Activated CD4-positive, alpha-beta T cell treated with anti-CD3 and anti-CD28 coated beads, Interleukin-2, amount 50 U/mL, for 24 hours (primary cell): ENCODE results near the gene HELQ.

Experiments used
- DNase-seq, 2 donors: peaks; one replicate each; pipeline ENCODE4 v3.0.0-alpha.2; 2020; ENCODE audit warnings: low read depth in 1 of 2, low spot score in 1 of 2

Gene HELQ

DNA sequence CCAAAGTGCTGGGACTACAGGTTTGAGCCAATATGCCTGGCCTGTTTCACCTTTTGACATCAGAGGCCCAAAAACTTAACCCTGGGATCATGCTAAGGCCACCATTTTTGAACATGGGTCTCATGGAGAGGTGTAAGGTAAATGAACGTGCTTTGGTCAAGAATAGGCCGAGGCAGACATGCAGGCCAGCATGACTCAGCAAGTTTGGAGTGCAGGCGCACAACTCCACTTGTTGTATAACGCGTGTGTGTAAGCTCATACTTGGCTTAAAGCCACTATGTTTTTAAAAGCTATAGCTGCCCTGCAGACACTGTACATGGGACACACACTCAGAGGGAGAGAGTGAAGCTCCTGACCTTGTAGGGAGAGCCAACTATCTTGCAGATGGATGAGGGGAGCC lies 77.2 kb downstream of the HELQ start:
- DNase-seq = no peak

DNA sequence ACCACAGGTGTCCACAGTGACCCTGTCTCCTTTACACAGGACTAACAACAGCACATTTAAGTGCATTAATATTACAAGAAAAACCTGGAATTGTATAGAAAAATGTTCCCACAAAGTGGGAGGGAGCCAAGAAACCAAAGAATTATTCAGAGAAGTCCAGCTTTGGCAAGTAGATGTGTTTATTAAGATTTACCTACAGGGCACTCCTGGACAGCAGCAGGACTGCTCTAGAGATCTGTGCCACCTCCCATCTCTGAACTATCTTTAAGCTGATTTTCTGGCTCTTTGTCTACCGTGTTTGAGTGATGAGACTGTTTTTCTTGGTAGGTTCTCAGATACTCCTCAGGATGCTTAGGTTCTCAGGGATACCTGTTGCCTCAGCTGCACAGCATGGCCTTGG lies 82.7 kb downstream of the HELQ start:
- DNase-seq = no peak

DNA sequence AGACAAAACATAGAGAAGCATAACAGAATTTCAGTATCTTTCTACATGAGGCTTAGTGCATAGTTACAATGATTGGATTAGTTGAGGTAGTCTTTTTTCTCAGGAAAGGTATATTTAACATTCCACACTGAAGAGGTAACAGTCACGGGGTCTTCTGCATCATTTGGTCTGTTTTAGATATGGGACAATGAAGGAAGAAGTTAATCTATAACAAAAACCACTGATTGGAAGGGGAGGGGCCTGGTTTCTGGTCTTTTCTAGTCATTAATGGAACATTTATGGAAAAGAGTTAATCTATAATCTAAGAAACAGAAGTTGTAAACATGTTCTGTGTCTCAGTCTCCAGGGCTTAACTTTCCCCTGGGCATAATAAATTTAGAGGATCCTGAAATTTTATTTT lies 83.7 kb downstream of the HELQ start:
- no peak for DNase-seq

DNA sequence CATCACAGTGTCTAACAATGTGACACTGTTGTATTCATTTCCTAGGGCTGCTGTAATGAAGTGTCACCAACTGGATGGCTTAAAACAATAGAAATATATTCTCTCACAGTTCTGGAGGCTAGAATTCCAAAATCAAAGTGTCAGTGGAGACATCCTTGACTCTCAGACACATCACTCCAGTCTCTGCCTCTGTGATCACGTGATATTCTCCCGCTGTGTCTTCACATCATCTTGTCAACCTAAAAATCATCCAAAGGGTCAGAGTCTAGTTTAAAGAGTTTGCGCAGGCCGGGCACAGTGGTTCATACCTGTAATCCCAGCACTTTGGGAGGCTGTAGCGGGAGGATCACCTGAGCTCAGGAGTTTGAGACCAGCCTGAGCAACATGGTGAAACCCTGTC lies 84.4 kb downstream of the HELQ start:
- DNase-seq = no peak

DNA sequence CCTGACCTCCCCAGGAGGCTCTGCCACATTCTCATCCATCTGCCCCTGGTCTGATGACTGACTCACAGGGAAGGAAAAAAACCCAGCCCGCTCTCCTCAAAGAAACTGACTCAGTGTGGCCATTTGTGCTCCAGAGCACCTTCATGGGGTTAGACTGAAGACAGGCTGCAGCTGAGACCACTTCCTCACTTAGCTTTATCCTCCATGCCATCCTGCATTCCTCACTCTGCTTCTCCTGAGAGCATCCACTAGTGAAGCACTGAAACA lies 85.0 kb downstream of the HELQ start:
- DNase-seq = no peak

GRCh38 chr4:83369831-83370639 lies 85.6 kb downstream of the HELQ start:
- DNase-seq = no peak

- DNase-seq = no peak
Observed at GRCh38 chr4:83364312-83364711, 91.3 kb downstream of the HELQ start.

- DNase-seq = no peak
Observed at GRCh38 chr4:83362492-83363329, 92.9 kb downstream of the HELQ start.

DNA sequence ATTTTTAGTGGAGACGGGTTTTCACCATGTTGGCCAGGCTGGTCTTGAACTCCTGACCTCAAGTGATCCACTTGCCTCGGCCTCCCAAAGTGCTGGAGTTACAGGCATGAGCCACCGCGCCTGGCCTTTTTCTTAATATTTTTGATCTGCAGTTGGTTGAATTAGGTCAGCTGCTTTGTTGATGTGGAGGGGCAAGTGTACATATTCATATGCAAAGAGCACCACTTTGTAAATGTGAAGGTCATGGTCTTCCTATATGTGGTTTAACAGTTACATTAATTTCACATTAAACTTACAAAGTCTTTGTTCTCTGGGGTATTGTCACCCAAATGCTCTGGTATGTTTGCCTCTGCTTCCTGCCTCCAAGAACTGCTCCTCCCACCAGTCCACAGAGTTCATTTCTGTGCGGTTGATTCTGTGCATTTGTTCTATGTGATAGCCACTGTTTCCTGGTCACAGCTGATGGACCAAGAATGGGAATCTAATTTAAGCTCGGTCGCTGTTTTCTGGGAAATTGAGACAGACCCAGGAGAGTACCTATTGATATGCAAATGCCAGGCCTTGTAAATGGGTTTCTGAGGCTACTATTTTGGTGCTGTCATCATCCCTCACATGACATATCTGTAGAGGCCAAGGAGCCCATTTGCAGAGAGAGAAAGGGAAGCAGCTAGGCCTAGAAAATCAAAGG lies 94.1 kb downstream of the HELQ start:
- DNase-seq = no peak

DNA sequence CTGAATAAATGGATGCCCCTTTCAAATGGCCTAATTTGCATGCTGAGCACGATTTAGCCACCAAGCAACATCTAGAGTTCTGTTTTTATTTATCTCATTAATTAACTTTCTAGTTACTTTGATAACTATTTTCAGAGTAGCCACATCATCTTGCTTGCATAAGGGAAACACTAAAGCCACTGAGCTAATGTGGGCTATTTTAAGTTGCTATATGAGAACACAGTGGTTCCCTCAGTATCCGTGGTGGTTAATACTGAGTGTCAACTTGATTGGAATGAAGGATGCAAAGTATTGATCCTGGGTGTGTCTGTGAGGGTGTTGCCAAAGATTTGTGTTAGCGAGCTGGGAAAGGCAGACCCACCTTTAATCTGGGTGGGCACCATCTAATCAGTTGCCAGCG lies 95.6 kb downstream of the HELQ start:
- DNase-seq = no peak

DNA sequence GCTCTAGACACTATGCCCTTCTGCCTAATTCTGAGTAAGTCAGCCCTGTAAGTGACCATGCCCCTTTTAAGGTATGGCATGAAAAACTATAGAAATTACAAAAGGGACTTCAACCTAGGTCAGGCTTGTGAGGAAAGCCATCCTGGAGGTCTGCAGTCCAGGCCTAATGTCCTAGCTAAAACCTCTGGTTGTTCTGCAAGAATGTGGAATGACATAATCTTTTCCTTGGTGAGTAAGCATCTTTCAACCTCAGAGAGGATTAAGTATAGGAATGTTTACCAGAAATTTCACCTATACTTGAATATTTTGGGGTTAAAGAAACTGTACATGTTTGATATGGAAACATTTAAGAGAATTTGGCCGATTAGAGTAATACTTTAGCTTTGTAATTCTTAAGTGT lies 97.2 kb downstream of the HELQ start:
- DNase-seq = no peak
